Choroid plexus epithelial cell (primary cell): ENCODE data around the gene FANCD2.

Experiments used
- DNase-seq: peaks from one replicate; pipeline ENCODE4 v3.0.0-alpha.2; 2010; ENCODE audit warnings: low read depth
- H3K4me3 ChIP-seq: 2 replicates; pipeline ENCODE4 v1.5.1; 2011; ENCODE audit warnings: low read depth, mild to moderate bottlenecking, control low read depth, low read length, moderate library complexity
- CTCF ChIP-seq: conservative IDR thresholded peaks from 2 replicates; pipeline ENCODE4 v1.5.1; 2011; ENCODE audit warnings: low read depth, mild to moderate bottlenecking, control low read depth, inconsistent platforms, low read length, moderate library complexity

FANCD2 gene

GRCh38 chr3:10150987-10151386 lies 124.8 kb downstream of the FANCD2 start:
- TF ChIP-seq CTCF: no peak
- H3K4me3 ChIP-seq: no peak overlapping the region
- no peak for DNase-seq
